Panc1 (cell line): Measurements from ENCODE around the gene KCNE4. TPM values are rescaled to one million over a fixed set of nuclear protein-coding genes. Genes with fewer than 3 reads are reported as not detected.

ENCODE experiments used
- ATAC-seq: fragments of 200-7000 bp; cut with Tn5 transposase; 2 replicates; pipeline ENCODE4 v1.9.1; 2020; ENCODE audit warnings: mild to moderate bottlenecking, moderate library complexity
- BruUV-seq: library from RNA; stranded (reverse); fragments of 400-500 nt; replicated peaks from 2 replicates; lab custom pipeline; 2021; lab: Mats Ljungman, UMichigan
- CTCF ChIA-PET: fragments of 300-600 bp; sonication (Branson Sonifier 250); formaldehyde crosslinking; loops from one replicate; lab custom pipeline; 2022; ENCODE audit warnings: antibody characterized with exemption; lab: Charles Lee
- POLR2A ChIA-PET: fragments of 300-600 bp; sonication (Branson Sonifier 250); formaldehyde crosslinking; loops from one replicate; lab custom pipeline; 2022; ENCODE audit warnings: antibody characterized with exemption; lab: Charles Lee
- DNase-seq: peaks from one replicate; pipeline ENCODE4 v3.0.0-alpha.2; 2010; ENCODE audit warnings: low read depth, low spot score
- H3K27ac ChIP-seq: 2 replicates; pipeline ENCODE4 v1.5.1; 2011; ENCODE audit warnings: mild to moderate bottlenecking, low read length, inconsistent platforms
- H3K27me3 ChIP-seq: fragments of 200-500 bp; sonication (Bioruptor generic); 2 replicates; pipeline ENCODE4 v1.6.0; 2014; ENCODE audit warnings: low read length, inconsistent platforms; ENCODE audit not compliant: control insufficient read depth, insufficient read depth
- H3K36me3 ChIP-seq: fragments of 200-500 bp; sonication (Bioruptor generic); 2 replicates; pipeline ENCODE4 v1.5.1; 2014; ENCODE audit warnings: inconsistent platforms, mild to moderate bottlenecking, low read length, moderate library complexity; ENCODE audit not compliant: control insufficient read depth, insufficient read depth
- H3K4me1 ChIP-seq: 2 replicates; pipeline ENCODE4 v1.5.1; 2011; ENCODE audit warnings: inconsistent platforms, mild to moderate bottlenecking, low read length, moderate library complexity; ENCODE audit not compliant: control insufficient read depth, insufficient read depth
- H3K4me3 ChIP-seq, 2 experiments: 2 replicates each; pipeline ENCODE4 v1.5.1; 2011 to 2012; ENCODE audit warnings: low read depth in 2 of 2, low read length in 2 of 2, mild to moderate bottlenecking in 2 of 2, inconsistent platforms in 1 of 2, moderate library complexity in 1 of 2
- H3K9me3 ChIP-seq: fragments of 200-500 bp; sonication (Bioruptor generic); 2 replicates; pipeline ENCODE4 v1.5.1; 2014; ENCODE audit warnings: low read depth, mild to moderate bottlenecking, inconsistent platforms, low read length, moderate library complexity; ENCODE audit not compliant: control insufficient read depth, insufficient read depth
- CTCF ChIP-seq: fragments of 450-650 bp; IDR thresholded peaks from 2 replicates; pipeline ENCODE4 v1.5.1; 2017; ENCODE audit warnings: mild to moderate bottlenecking
- POLR2AphosphoS5 ChIP-seq: IDR thresholded peaks from 2 replicates; pipeline ENCODE4 v1.6.1; 2012; ENCODE audit warnings: mild to moderate bottlenecking, low read depth, low read length, moderate library complexity
- REST ChIP-seq, 2 experiments: IDR thresholded peaks; 2 replicates each; pipeline ENCODE4 v1.6.1; 2011 to 2012; ENCODE audit warnings: low read depth in 2 of 2, control low read depth in 1 of 2, low read length in 1 of 2, mild to moderate bottlenecking in 1 of 2, moderate library complexity in 1 of 2; ENCODE audit not compliant: insufficient read depth in 1 of 2
- SIN3A ChIP-seq: IDR thresholded peaks from 2 replicates; pipeline ENCODE4 v1.6.1; 2012; ENCODE audit warnings: low read depth, mild to moderate bottlenecking, low read length, moderate library complexity, borderline replicate concordance; ENCODE audit not compliant: insufficient read depth
- TCF7L2 ChIP-seq: IDR thresholded peaks from 2 replicates; pipeline ENCODE4 v1.6.1; 2011; ENCODE audit warnings: mild to moderate bottlenecking, low read depth, low read length, inconsistent platforms
- in situ Hi-C: cut with HindIII; loops from 2 replicates; pipeline ENCODE4 v1.10.0; 2016; ENCODE audit warnings: low sequenced_read_pairs, low pct_unique_long_range_greater_than_20kb
- intact Hi-C: fragments of 100-400 bp; cut with micrococcal nuclease; formaldehyde crosslinking; loops from one replicate; pipeline ENCODE4 v1.10.0; 2022; ENCODE audit not compliant: unreplicated experiment
- total RNA-seq: library from RNA; stranded (reverse); gene quantifications from one replicate; pipeline ENCODE4 v1.2.1, GENCODE V29; 2021; ENCODE audit not compliant: unreplicated experiment

The KCNE4 gene
- total RNA-seq, 1 experiment from 2014 or later, result 0.21 TPM

- no peak overlapping the region for H3K27ac ChIP-seq
- H3K4me3 ChIP-seq, result no peak overlapping the region
- no peak for TF ChIP-seq SIN3A
- no peak for TF ChIP-seq TCF7L2
- TF ChIP-seq POLR2AphosphoS5, result no peak
- no peak for TF ChIP-seq CTCF
- TF ChIP-seq REST (IDR thresholded peaks at IDR 0.05; ENCODE audit: insufficient read depth in 1 of 2, low read depth in 2 of 2, low read length in 1 of 2), result no peak
- no TSS peak for BruUV-seq
- CTCF ChIA-PET, result no interaction called here
- DNase-seq (no peak), ATAC-seq (no peak)
- intact Hi-C loops, result no loop called here
- H3K4me1 ChIP-seq, result no peaks in the 10 kb centered on the region
- in situ Hi-C loops, result no loop called here
- POLR2A ChIA-PET, result no interaction called here
- no peaks in the 10 kb centered on the region for H3K9me3 ChIP-seq
- no peaks in the 10 kb centered on the region for H3K27me3 ChIP-seq
- H3K36me3 ChIP-seq, result no peaks in the 10 kb centered on the region
These were observed 32.5 kb upstream of the KCNE4 start for GRCh38 chr2:223019390-223019930.

- no peak overlapping the region for H3K4me3 ChIP-seq
- in situ Hi-C loops, result no loop called here
- no peak for DNase-seq
- ATAC-seq, result no peak
- ChIA-PET CTCF (no interaction called here), POLR2A (no interaction called here)
- no peaks in the 10 kb centered on the region for H3K36me3 ChIP-seq
- H3K9me3 ChIP-seq, result no peaks in the 10 kb centered on the region
- no peaks in the 10 kb centered on the region for H3K27me3 ChIP-seq
- no peak overlapping the region for H3K27ac ChIP-seq
- H3K4me1 ChIP-seq, result no peaks in the 10 kb centered on the region
- TF ChIP-seq SIN3A, result no peak
- TF ChIP-seq TCF7L2, result no peak
- TF ChIP-seq REST (IDR thresholded peaks at IDR 0.05; ENCODE audit: insufficient read depth in 1 of 2, low read depth in 2 of 2, low read length in 1 of 2), result no peak
- no peak for TF ChIP-seq CTCF
- TF ChIP-seq POLR2AphosphoS5, result no peak
- intact Hi-C loops, result no loop called here
- BruUV-seq, result no TSS peak
These were observed 31.8 kb upstream of the KCNE4 start for GRCh38 chr2:223019987-223020717.
